Gastrocnemius medialis (tissue), 4 donors: ENCODE results near the gene SNCAIP. TPM values are rescaled to one million over a fixed set of nuclear protein-coding genes. Genes with fewer than 3 reads are reported as not detected.

ENCODE experiments used
- ATAC-seq, 2 donors: fragments of 150-250 bp; one replicate each; pipeline ENCODE4 v1.9.1; 2016
- DNase-seq, 2 donors: peaks; one replicate each; pipeline ENCODE4 v3.0.0-alpha.2; 2019
- H3K27ac ChIP-seq, 4 donors: fragments of 200-600 bp; sonication (generic); 1 replicate in 1 of 4; 2 replicates in 3 of 4; pipeline ENCODE4 v1.5.1; 2016 to 2018; ENCODE audit warnings: mild to moderate bottlenecking in 2 of 4, moderate library complexity in 1 of 4
- H3K27me3 ChIP-seq, 3 donors: fragments of 200-600 bp; sonication (generic) in 2 of 3; 1 replicate in 1 of 3; 2 replicates in 2 of 3; pipeline versions ENCODE4 v1.5.1 to v1.6.0; 2016 to 2019; ENCODE audit warnings: mild to moderate bottlenecking in 1 of 3, moderate library complexity in 1 of 3
- H3K36me3 ChIP-seq, 2 donors: fragments of 200-600 bp; sonication (generic) in 1 of 2; one replicate each; pipeline ENCODE4 v1.5.1; 2017 to 2018
- H3K4me1 ChIP-seq, 2 donors: fragments of 200-600 bp; sonication (generic) in 1 of 2; one replicate each; pipeline ENCODE4 v1.5.1; 2016 to 2017; ENCODE audit warnings: mild to moderate bottlenecking in 2 of 2
- H3K4me3 ChIP-seq, 4 donors: fragments of 200-600 bp; sonication (generic) in 3 of 4; 1 replicate in 1 of 4; 2 replicates in 3 of 4; pipeline ENCODE4 v1.5.1; 2016 to 2019; ENCODE audit warnings: mild to moderate bottlenecking in 2 of 4
- H3K9me3 ChIP-seq, 3 donors: fragments of 200-600 bp; sonication (generic) in 2 of 3; 1 replicate in 1 of 3; 2 replicates in 2 of 3; pipeline ENCODE4 v1.5.1; 2016 to 2019
- CTCF ChIP-seq, 5 experiments: fragments of 450-650 bp in 3 of 5; fragments of 200-600 bp in 2 of 5; sonication (generic) in 2 of 5; IDR thresholded peaks in 4 of 5; conservative IDR thresholded peaks in 1 of 5; 1 replicate in 4 of 5; 2 replicates in 1 of 5; pipeline ENCODE4 v1.5.1; 2016 to 2019; ENCODE audit warnings: antibody characterized with exemption in 5 of 5, mild to moderate bottlenecking in 3 of 5, moderate library complexity in 3 of 5
- POLR2A ChIP-seq, 2 donors: fragments of 450-650 bp; IDR thresholded peaks; one replicate each; pipeline ENCODE4 v1.6.1; 2017; ENCODE audit warnings: antibody characterized with exemption in 2 of 2, mild to moderate bottlenecking in 2 of 2, moderate library complexity in 2 of 2
- in situ Hi-C, 4 donors: fragments of 200-750 bp; cut with MboI; loops; one replicate each; pipeline versions ENCODE4 v1.15.0 to v1.8.0; 2017; ENCODE audit warnings: low sequenced_read_pairs in 4 of 4
- intact Hi-C: fragments of 100-400 bp; cut with DNase I; formaldehyde crosslinking; loops from one replicate; pipeline ENCODE4 v1.15.1; 2023; ENCODE audit warnings: low total_unique reads
- total RNA-seq, 4 donors: library from RNA; depleted of rRNA; stranded (reverse); fragments of >200 nt; gene quantifications; one replicate each; pipeline versions ENCODE4 v1.1.0 to v1.2.3, GENCODE V29; 2016

SNCAIP gene
- total RNA-seq, 4 donors from 2014 or later, result 0.22 to 3.1 (median 0.53) TPM

- Histone ChIP-seq H3K27ac (no peak overlapping the region), H3K4me3 (no peak overlapping the region), H3K9me3 (no peaks in the 10 kb centered on the region), H3K4me1 (no peaks in the 10 kb centered on the region), H3K36me3 (no peaks in the 10 kb centered on the region), H3K27me3 (no peaks in the 10 kb centered on the region)
- no peak for ATAC-seq
- in situ Hi-C loops (no loop called here), intact Hi-C loops (no loop called here)
- DNase-seq, result no peak
- TF ChIP-seq CTCF (IDR thresholded peaks at IDR 0.05 in 4 of 5, conservative IDR thresholded peaks at IDR 0.05 in 1 of 5) (no peak), POLR2A (IDR thresholded peaks at IDR 0.05) (no peak)
Observed at GRCh38 chr5:122435234-122435633, 123.2 kb downstream of the SNCAIP start.

GRCh38 chr5:122435761-122436160, 123.7 kb downstream of the SNCAIP start:
- DNase-seq (no peak), ATAC-seq (no peak)
- in situ Hi-C loops, result no loop called here
- Histone ChIP-seq H3K4me3 (no peak overlapping the region), H3K27ac (no peak overlapping the region), H3K27me3 (no peaks in the 10 kb centered on the region), H3K4me1 (no peaks in the 10 kb centered on the region), H3K36me3 (no peaks in the 10 kb centered on the region), H3K9me3 (no peaks in the 10 kb centered on the region)
- TF ChIP-seq POLR2A (IDR thresholded peaks at IDR 0.05) (no peak), CTCF (IDR thresholded peaks at IDR 0.05 in 4 of 5, conservative IDR thresholded peaks at IDR 0.05 in 1 of 5) (no peak)
- intact Hi-C loops, result no loop called here

GRCh38 chr5:122436615-122437014, 124.6 kb downstream of the SNCAIP start:
- in situ Hi-C loops, result no loop called here
- TF ChIP-seq CTCF (IDR thresholded peaks at IDR 0.05 in 4 of 5, conservative IDR thresholded peaks at IDR 0.05 in 1 of 5) (no peak), POLR2A (IDR thresholded peaks at IDR 0.05) (no peak)
- ATAC-seq, result no peak

GRCh38 chr5:122439645-122440044, 127.6 kb downstream of the SNCAIP start:
- in situ Hi-C loops, result no loop called here
- no peaks in the 10 kb centered on the region for H3K36me3 ChIP-seq
- H3K27ac ChIP-seq, result no peak overlapping the region
- H3K4me3 ChIP-seq, result no peak overlapping the region
- TF ChIP-seq CTCF (IDR thresholded peaks at IDR 0.05 in 4 of 5, conservative IDR thresholded peaks at IDR 0.05 in 1 of 5) (no peak), POLR2A (IDR thresholded peaks at IDR 0.05) (no peak)
- H3K9me3 ChIP-seq, result no peaks in the 10 kb centered on the region
- no peaks in the 10 kb centered on the region for H3K4me1 ChIP-seq
- no peak for DNase-seq
- no peaks in the 10 kb centered on the region for H3K27me3 ChIP-seq
- intact Hi-C loops, result no loop called here
- ATAC-seq, result no peak

More at GRCh38 chr5:122436615-122437014, 124.6 kb downstream of the SNCAIP start:
- intact Hi-C loops, result no loop called here
- Histone ChIP-seq H3K36me3 (no peaks in the 10 kb centered on the region), H3K4me3 (no peak overlapping the region), H3K27me3 (no peaks in the 10 kb centered on the region), H3K4me1 (no peaks in the 10 kb centered on the region), H3K27ac (no peak overlapping the region), H3K9me3 (no peaks in the 10 kb centered on the region)
- DNase-seq, result no peak

- Histone ChIP-seq H3K27ac (no peak overlapping the region), H3K9me3 (no peaks in the 10 kb centered on the region), H3K4me1 (no peaks in the 10 kb centered on the region), H3K27me3 (no peaks in the 10 kb centered on the region), H3K36me3 (no peaks in the 10 kb centered on the region), H3K4me3 (no peak overlapping the region)
- DNase-seq (no peak), ATAC-seq (no peak)
- TF ChIP-seq CTCF (IDR thresholded peaks at IDR 0.05 in 4 of 5, conservative IDR thresholded peaks at IDR 0.05 in 1 of 5), result no peak
- no peak for TF ChIP-seq POLR2A (IDR thresholded peaks at IDR 0.05)
- intact Hi-C loops (no loop called here), in situ Hi-C loops (no loop called here)
Observed at GRCh38 chr5:122442938-122443337, 130.9 kb downstream of the SNCAIP start.
